H1 (cell line): Measurements from ENCODE around the gene INTS6. TPM values are rescaled to one million over a fixed set of nuclear protein-coding genes. Genes with fewer than 3 reads are reported as not detected.

Experiments used
- ATF3 ChIP-seq: IDR thresholded peaks from 2 replicates; pipeline ENCODE4 v1.6.1; 2011; ENCODE audit warnings: low read depth, mild to moderate bottlenecking, low read length; ENCODE audit not compliant: insufficient read depth
- PHF8 ChIP-seq: fragments of 200-600 bp; sonication (generic); conservative IDR thresholded peaks from 2 replicates; pipeline ENCODE4 v1.7.1; 2012; ENCODE audit warnings: low read depth, mild to moderate bottlenecking, inconsistent platforms, low read length, moderate library complexity
- SRF ChIP-seq: IDR thresholded peaks from 2 replicates; pipeline ENCODE4 v1.6.1; 2011; ENCODE audit warnings: mild to moderate bottlenecking, low read depth, low read length, moderate library complexity
- polyA plus RNA-seq, 7 experiments: library from polyadenylated mRNA; depleted of rRNA in 3 of 7; stranded (reverse) in 5 of 7; unstranded in 2 of 7; fragments of >200 nt in 5 of 7; fragments of 200-250 nt in 2 of 7; gene quantifications; 1 replicate in 5 of 7; 2 replicates in 1 of 7; 4 replicates in 1 of 7; pipeline versions ENCODE4 v1.2.1 to v1.2.3, GENCODE V29; 2011 to 2013; ENCODE audit warnings: missing spikeins in 2 of 7, mixed read lengths in 2 of 7
- total RNA-seq: library from RNA; stranded (reverse); fragmentation: NEBNext Ultra II Directional; extraction: Animal tissue kit (Norgen Biotek cat#: 25700); gene quantifications from 2 replicates; pipeline ENCODE4 v1.2.1, GENCODE V29; 2021

The INTS6 gene
- total and polyA plus RNA-seq, 2 of the 8 experiments (the other 6 are each of a cell fraction or from before 2014, with no cell fraction given), result 12.6 to 42.8 TPM

GRCh38 chr13:51452361-51453206 is at the start of gene INTS6 (continued):
- TF ChIP-seq PHF8 (peak; percentile 11), ATF3 (no peak), SRF (no peak)
